Epithelial cell of proximal tubule (primary cell): ENCODE results near the gene GPRIN3. TPM values are rescaled to one million over a fixed set of nuclear protein-coding genes. Genes with fewer than 3 reads are reported as not detected.

ENCODE experiments used
- DNase-seq: peaks from one replicate; pipeline ENCODE4 v3.0.0-alpha.2; 2011; ENCODE audit warnings: low read depth
- H3K4me3 ChIP-seq: 2 replicates; pipeline ENCODE4 v1.5.1; 2011; ENCODE audit warnings: low read depth, mild to moderate bottlenecking, low read length
- total RNA-seq: library from RNA; depleted of rRNA; stranded (reverse); fragments of >200 nt; gene quantifications from 2 replicates; pipeline ENCODE4 v1.2.3, GENCODE V29; 2015
- TF ChIP-seq, protein P1 (sequence below): conservative IDR thresholded peaks from 2 replicates; pipeline ENCODE4 v1.5.1; 2012; ENCODE audit warnings: low read depth, mild to moderate bottlenecking, low read length

GPRIN3 gene
- total RNA-seq, 1 donor from 2014 or later, result 2.0 TPM

DNA sequence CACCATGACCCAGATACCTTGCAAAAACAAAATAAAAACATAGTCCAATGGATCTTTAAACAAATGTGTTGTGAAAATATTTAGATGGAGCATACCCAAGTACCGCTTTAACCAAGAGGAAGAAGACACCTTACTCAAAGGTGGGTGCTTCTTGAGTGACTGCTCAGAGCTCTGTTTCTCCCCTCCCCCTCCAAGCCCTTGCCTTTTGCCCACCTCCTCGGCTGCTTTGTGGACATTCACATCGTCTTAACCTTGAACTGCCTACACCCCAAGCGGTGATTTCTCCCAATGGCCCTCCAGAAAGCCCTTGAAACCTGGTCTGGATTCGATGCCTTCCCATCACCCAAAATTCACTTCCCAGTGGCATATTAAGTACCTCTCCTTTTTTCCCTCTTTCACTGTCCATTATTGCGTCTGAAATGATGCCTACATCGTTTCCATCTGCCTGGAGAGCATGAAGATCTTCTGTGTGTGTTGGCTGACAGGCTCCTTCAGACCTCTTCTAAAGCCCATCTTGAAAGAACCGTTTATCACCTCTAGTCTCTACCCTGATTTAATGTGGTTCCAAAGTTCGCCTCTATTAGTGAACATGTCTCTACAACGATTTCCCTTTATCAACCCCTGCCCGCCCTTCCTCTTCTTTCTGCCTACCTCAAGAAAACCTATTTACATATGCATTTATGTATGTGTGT lies 968 bp downstream of the GPRIN3 start:
- DNase-seq, result no peak
- H3K4me3 ChIP-seq, result peak overlapping the region; percentile 92
- TF ChIP-seq, protein P1, sequence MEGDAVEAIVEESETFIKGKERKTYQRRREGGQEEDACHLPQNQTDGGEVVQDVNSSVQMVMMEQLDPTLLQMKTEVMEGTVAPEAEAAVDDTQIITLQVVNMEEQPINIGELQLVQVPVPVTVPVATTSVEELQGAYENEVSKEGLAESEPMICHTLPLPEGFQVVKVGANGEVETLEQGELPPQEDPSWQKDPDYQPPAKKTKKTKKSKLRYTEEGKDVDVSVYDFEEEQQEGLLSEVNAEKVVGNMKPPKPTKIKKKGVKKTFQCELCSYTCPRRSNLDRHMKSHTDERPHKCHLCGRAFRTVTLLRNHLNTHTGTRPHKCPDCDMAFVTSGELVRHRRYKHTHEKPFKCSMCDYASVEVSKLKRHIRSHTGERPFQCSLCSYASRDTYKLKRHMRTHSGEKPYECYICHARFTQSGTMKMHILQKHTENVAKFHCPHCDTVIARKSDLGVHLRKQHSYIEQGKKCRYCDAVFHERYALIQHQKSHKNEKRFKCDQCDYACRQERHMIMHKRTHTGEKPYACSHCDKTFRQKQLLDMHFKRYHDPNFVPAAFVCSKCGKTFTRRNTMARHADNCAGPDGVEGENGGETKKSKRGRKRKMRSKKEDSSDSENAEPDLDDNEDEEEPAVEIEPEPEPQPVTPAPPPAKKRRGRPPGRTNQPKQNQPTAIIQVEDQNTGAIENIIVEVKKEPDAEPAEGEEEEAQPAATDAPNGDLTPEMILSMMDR, result no peak

DNA sequence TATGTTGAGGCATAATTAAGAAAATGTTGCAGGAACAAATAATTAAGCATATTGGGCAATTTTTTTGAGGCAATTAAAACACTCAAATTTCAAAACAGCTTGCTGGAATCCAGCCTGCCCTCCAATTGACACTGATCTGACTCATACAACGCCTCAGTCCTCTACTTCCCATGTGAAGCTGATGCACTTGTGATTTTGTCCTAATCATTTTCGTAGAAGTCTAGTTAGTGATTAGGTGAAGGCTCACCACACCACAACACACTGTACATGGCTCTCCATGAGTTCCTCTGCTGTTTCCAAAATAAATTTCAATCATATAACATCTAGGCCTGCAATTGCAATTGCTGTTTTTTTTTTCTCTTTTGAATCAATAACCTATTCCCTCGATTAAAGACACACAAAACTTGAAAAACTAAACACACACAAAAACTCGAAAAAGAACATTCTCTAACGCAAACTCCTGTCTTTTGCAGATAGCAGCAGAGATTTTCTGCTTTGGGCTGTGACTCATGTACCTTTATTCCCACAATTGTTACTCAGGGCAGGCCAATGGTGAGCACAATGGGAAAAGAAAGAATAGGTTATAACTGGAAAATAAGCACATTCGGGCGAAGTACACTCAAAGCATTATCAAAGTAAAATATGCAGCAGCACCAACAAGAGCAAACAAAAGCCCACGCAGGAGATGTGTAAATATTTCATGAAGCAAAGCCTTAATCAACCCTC lies 1.7 kb downstream of the GPRIN3 start:
- DNase-seq, result peak; percentile 89
- TF ChIP-seq, protein P1, result no peak

DNA sequence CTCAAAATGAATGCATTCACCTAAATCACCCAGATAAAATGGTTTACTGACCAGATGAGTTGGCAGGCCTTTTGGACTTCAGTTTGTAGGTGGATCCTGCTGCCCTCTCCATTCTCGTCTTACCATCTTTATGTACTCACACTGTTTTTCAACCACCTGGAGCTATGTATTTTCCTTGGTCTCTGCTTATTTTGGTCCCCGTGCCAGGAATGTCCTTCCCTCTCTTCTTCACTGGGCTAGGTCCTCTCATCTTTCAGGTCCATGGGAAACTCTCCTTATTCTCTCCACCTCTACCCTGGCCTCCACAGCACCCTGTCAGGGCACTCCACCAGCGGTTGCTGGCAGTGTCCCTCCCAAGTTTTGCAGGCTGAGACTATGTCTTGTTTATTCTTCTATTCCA lies 2.6 kb downstream of the GPRIN3 start:
- peak overlapping the region; percentile 23 for H3K4me3 ChIP-seq
- TF ChIP-seq, protein P1, result no peak
- no peak for DNase-seq

More for the DNA sequence above, 1.7 kb downstream of the GPRIN3 start:
- peak overlapping the region; percentile 92 for H3K4me3 ChIP-seq

DNA sequence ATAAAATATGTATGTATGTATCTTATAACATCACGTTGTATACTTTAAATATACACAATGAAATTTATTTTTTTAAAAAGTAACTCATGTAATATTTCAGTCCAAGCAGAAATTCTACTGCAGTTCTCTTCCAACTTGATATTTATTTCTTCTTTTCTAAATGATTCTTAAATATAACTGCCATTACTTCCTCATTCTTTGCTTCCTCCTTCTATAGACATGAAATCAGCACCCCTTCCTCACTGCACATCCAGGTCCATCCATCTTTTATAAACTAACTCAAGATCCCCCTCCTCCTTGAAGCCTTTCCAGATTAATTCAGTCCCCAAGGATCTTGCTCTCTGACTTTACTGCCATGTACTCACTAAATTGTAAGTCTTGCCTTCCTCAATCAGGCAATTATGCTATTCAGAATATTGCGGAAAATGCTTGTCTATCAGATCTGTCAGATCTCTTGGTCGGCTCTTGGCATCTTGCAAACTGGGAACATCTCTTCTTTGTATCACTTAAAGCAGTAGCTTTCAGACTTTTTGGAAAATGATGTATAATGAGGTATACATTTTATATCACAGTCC lies 3.7 kb downstream of the GPRIN3 start:
- DNase-seq, result no peak
- TF ChIP-seq, protein P1, result no peak
- H3K4me3 ChIP-seq, result no peak overlapping the region

DNA sequence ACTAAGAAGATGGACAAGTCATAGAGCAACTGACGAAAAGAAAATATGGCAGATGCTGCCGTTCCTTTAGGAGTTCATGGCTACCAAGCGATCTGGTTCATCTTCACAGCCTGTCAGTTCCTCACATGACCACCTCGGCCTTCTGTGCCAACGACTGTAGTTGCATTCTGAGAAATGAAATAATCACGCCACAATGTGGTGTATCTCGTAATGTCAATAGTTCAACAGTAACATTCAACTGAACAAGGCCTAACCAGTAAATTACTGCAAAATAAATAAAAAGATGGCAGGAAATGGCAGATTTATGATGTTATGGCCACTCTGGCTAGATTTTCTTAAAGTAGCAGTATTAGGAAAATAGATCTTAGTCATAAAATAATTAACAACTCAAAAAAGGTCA lies 4.4 kb downstream of the GPRIN3 start:
- no peak for DNase-seq
- no peak overlapping the region for H3K4me3 ChIP-seq
- TF ChIP-seq, protein P1, result no peak

DNA sequence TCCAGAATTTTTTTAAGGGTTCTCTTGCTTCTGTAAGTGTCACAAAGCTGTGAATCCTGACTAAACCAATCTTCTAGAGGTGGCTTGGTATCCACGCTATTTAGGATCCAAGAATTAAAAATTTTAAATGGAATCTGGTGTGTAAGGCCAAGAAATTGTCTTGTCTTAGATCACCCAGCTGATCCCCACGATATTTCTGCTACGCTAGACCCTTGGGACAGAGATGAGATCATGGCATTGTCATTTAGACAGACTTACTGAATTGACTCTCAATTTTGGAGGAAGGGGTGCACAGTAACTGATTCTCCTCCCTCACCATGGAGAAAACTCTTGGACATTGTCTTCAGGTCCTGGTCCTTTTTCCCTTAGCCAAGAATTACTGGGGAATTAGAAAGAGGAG lies 5.7 kb downstream of the GPRIN3 start:
- no peak for DNase-seq
- TF ChIP-seq, protein P1, result no peak
- H3K4me3 ChIP-seq, result no peak overlapping the region

DNA sequence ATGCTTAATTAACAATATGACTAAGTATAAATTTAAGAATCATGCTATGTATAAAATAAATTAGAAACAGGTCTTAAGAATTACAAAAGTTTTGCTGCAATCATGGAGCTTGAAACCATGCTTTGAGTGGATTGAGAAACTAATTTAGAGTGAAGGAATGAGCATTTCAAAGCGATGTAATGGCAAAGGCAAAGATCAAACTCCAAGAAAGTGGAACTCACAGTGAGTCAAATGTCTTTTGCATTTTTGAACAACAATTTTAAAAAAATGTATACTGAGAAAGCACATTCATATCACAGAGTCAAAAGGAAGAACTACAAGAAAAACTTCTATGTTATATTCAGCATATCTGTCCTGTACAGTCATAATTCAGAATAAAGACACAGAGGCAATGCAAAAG lies 6.6 kb downstream of the GPRIN3 start:
- no peak overlapping the region for H3K4me3 ChIP-seq
- no peak for DNase-seq
- TF ChIP-seq, protein P1, result no peak
